H9 (cell line): ENCODE results near the gene RYR3. TPM values are rescaled to one million over a fixed set of nuclear protein-coding genes. Genes with fewer than 3 reads are reported as not detected.

Experiments used
- DNase-seq: peaks from one replicate; pipeline ENCODE4 v3.0.0-alpha.2; 2017
- H2AFZ ChIP-seq: one replicate; pipeline ENCODE4 v1.6.1; 2013; ENCODE audit warnings: mild to moderate bottlenecking, low read length, control low read depth, moderate library complexity
- H2AK5ac ChIP-seq: 2 replicates; pipeline ENCODE4 v1.6.1; 2013; ENCODE audit warnings: low read length, control low read depth, mixed read lengths; ENCODE audit not compliant: insufficient read length
- H2BK120ac ChIP-seq: one replicate; pipeline ENCODE4 v1.6.1; 2013; ENCODE audit warnings: low read depth, mild to moderate bottlenecking, low read length, control low read depth, inconsistent platforms; ENCODE audit not compliant: poor library complexity, severe bottlenecking
- H2BK12ac ChIP-seq: 2 replicates; pipeline ENCODE4 v1.6.1; 2013; ENCODE audit warnings: low read length, control low read depth, mixed read lengths, low read depth; ENCODE audit not compliant: insufficient read length
- H2BK15ac ChIP-seq: 2 replicates; pipeline ENCODE4 v1.6.1; 2013; ENCODE audit warnings: low read depth, low read length, control low read depth
- H2BK20ac ChIP-seq: one replicate; pipeline ENCODE4 v1.6.1; 2013; ENCODE audit warnings: low read depth, mild to moderate bottlenecking, low read length, control low read depth, inconsistent platforms; ENCODE audit not compliant: poor library complexity, severe bottlenecking
- H2BK5ac ChIP-seq: 2 replicates; pipeline ENCODE4 v1.6.1; 2013; ENCODE audit warnings: low read length, control low read depth, mixed read lengths; ENCODE audit not compliant: insufficient read length
- H3K14ac ChIP-seq: 2 replicates; pipeline ENCODE4 v1.6.1; 2013; ENCODE audit warnings: low read length, control low read depth; ENCODE audit not compliant: insufficient read depth
- H3K18ac ChIP-seq: 2 replicates; pipeline ENCODE4 v1.6.1; 2013; ENCODE audit warnings: low read depth, mild to moderate bottlenecking, mixed read lengths, low read length, control low read depth; ENCODE audit not compliant: insufficient read length
- H3K23ac ChIP-seq: 2 replicates; pipeline ENCODE4 v1.6.1; 2013; ENCODE audit warnings: low read length, control low read depth, mixed read lengths, low read depth; ENCODE audit not compliant: insufficient read length
- H3K23me2 ChIP-seq: 2 replicates; pipeline ENCODE4 v1.6.1; 2013; ENCODE audit warnings: low read depth, mild to moderate bottlenecking, mixed read lengths, low read length, control low read depth; ENCODE audit not compliant: insufficient read length, poor library complexity, severe bottlenecking
- H3K27ac ChIP-seq: 2 replicates; pipeline ENCODE4 v1.5.1; 2013; ENCODE audit warnings: low read length, control low read depth, mixed read lengths, low read depth; ENCODE audit not compliant: insufficient read length
- H3K27me3 ChIP-seq: 2 replicates; pipeline ENCODE4 v1.6.1; 2013; ENCODE audit warnings: low read length, control low read depth, inconsistent platforms; ENCODE audit not compliant: insufficient read depth
- H3K4ac ChIP-seq: 2 replicates; pipeline ENCODE4 v1.6.1; 2013; ENCODE audit warnings: low read depth, mild to moderate bottlenecking, control low read depth, inconsistent platforms, low read length, moderate library complexity
- H3K4me1 ChIP-seq: 2 replicates; pipeline ENCODE4 v1.6.1; 2013; ENCODE audit warnings: low read length, control low read depth, inconsistent platforms; ENCODE audit not compliant: insufficient read depth
- H3K4me2 ChIP-seq: 2 replicates; pipeline ENCODE4 v1.6.1; 2013; ENCODE audit warnings: low read length, control low read depth, mixed read lengths; ENCODE audit not compliant: insufficient read length, insufficient read depth
- H3K56ac ChIP-seq: 2 replicates; pipeline ENCODE4 v1.6.1; 2013; ENCODE audit warnings: low read depth, mild to moderate bottlenecking, mixed read lengths, low read length, control low read depth; ENCODE audit not compliant: insufficient read length
- H3K79me1 ChIP-seq: 2 replicates; pipeline ENCODE4 v1.6.1; 2013; ENCODE audit warnings: low read depth, mild to moderate bottlenecking, moderate library complexity, low read length, control low read depth, inconsistent platforms; ENCODE audit not compliant: insufficient read depth, poor library complexity, severe bottlenecking
- H3K79me2 ChIP-seq: 2 replicates; pipeline ENCODE4 v1.6.1; 2013; ENCODE audit warnings: low read length, control low read depth, inconsistent platforms; ENCODE audit not compliant: insufficient read depth
- H3K9ac ChIP-seq: 2 replicates; pipeline ENCODE4 v1.6.1; 2013; ENCODE audit warnings: low read length, control low read depth, mixed read lengths; ENCODE audit not compliant: insufficient read length; ENCODE audit errors: extremely low read depth
- H3K9me3 ChIP-seq: one replicate; pipeline ENCODE4 v1.6.1; 2013; ENCODE audit warnings: low read depth, low read length, inconsistent platforms; ENCODE audit not compliant: control insufficient read depth
- H3T11ph ChIP-seq: one replicate; pipeline ENCODE4 v1.6.1; 2013; ENCODE audit warnings: mild to moderate bottlenecking, low read length, control low read depth, inconsistent platforms
- H4K20me1 ChIP-seq: one replicate; pipeline ENCODE4 v1.6.1; 2013; ENCODE audit not compliant: control insufficient read depth, insufficient read length, insufficient read depth
- H4K5ac ChIP-seq: 2 replicates; pipeline ENCODE4 v1.6.1; 2013; ENCODE audit warnings: low read depth, mild to moderate bottlenecking, mixed read lengths, low read length, control low read depth; ENCODE audit not compliant: insufficient read length
- H4K8ac ChIP-seq: replicated peaks from 2 replicates; pipeline ENCODE4 v1.6.1; 2013; ENCODE audit warnings: low read length, control low read depth, mixed read lengths, low read depth; ENCODE audit not compliant: insufficient read length
- H4K91ac ChIP-seq: 2 replicates; pipeline ENCODE4 v1.6.1; 2013; ENCODE audit warnings: low read depth, mild to moderate bottlenecking, moderate library complexity, mixed read lengths, low read length, control low read depth; ENCODE audit not compliant: insufficient read length
- H3K27ac Mint-ChIP-seq, 3 experiments: 2 replicates in 2 of 3; 3 replicates in 1 of 3; pipeline ENCODE4 v1.8.0; 2020 to 2021; ENCODE audit warnings: mixed read lengths in 3 of 3, mild to moderate bottlenecking in 1 of 3, moderate library complexity in 1 of 3
- H3K27me3 Mint-ChIP-seq: 2 replicates; pipeline ENCODE4 v1.8.0; 2021; ENCODE audit warnings: low read depth, mild to moderate bottlenecking, moderate library complexity, mixed read lengths
- H3K36me3 Mint-ChIP-seq, 3 experiments: 2 replicates in 2 of 3; 3 replicates in 1 of 3; pipeline ENCODE4 v1.8.0; 2020 to 2021; ENCODE audit warnings: low read depth in 3 of 3, mixed read lengths in 3 of 3; ENCODE audit not compliant: insufficient read depth in 1 of 3
- H3K4me1 Mint-ChIP-seq, 2 experiments: 2 replicates each; pipeline ENCODE4 v1.8.0; 2020; ENCODE audit warnings: mixed read lengths in 2 of 2
- H3K4me3 Mint-ChIP-seq, 2 experiments: 2 replicates in 1 of 2; 3 replicates in 1 of 2; pipeline ENCODE4 v1.8.0; 2020 to 2021; ENCODE audit warnings: mild to moderate bottlenecking in 2 of 2, mixed read lengths in 2 of 2, moderate library complexity in 1 of 2
- H3K9me3 Mint-ChIP-seq, 2 experiments: 2 replicates in 1 of 2; 3 replicates in 1 of 2; pipeline ENCODE4 v1.8.0; 2020; ENCODE audit warnings: mild to moderate bottlenecking in 2 of 2, mixed read lengths in 2 of 2, moderate library complexity in 1 of 2
- WGBS: extraction: QIAGEN DNeasy Blood & Tissue Kit; methylation state at CpG from one replicate; pipeline ENCODE4 v1.1.7; 2013; ENCODE audit warnings: missing lambda C conversion rate, low lambda C conversion rate, mixed read lengths; ENCODE audit not compliant: insufficient read length; ENCODE audit errors: extremely low coverage; 5-methylcytosine and 5-hydroxymethylcytosine counted together
- total RNA-seq: library from RNA; stranded (reverse); gene quantifications from 2 replicates; pipeline ENCODE4 v1.2.1, GENCODE V29; 2021
- TF ChIP-seq, protein P1 (sequence below): fragments of 200-600 bp; sonication (generic); conservative IDR thresholded peaks from 3 replicates; pipeline ENCODE4 v1.8.0; 2021; ENCODE audit warnings: antibody characterized with exemption, mild to moderate bottlenecking

Gene RYR3
- total RNA-seq, 1 experiment from 2014 or later = 0.85 TPM

DNA sequence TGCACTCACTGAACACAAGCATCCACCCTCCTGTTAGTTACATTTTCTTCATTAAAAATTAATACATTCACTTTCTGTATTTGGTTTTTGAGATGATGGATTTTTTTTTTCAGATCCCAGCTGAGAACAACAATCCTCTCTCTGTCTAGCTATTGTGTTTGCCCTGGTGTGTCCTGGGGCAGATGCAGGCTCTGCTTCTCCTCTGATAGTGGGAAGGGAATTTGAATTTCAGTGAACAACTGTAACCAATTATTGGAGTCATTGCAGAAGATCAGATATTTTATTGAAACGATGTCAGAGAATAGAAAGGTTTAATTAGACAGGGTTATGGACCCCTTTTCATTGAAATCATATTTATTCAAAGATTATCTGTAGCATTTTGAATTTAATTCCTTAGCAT is 33.1 kb upstream of the RYR3 start:
- Mint-ChIP-seq H3K4me1 (peaks cover 21 to 27% of the 10 kb centered on the region in 2 experiments), H3K27ac (no peak overlapping the region), H3K36me3 (no peaks in the 10 kb centered on the region; a peak in 1 of 7 replicates), H3K9me3 (peaks cover 5% of the 10 kb centered on the region in 2 experiments), H3K4me3 (no peak overlapping the region), H3K27me3 (no peaks in the 10 kb centered on the region)
- no peak overlapping the region for H2AFZ ChIP-seq
- no peak overlapping the region for H2BK20ac ChIP-seq
- H3K79me1 ChIP-seq = no peaks in the 10 kb centered on the region
- H3K4me2 ChIP-seq = no peak overlapping the region
- no peak overlapping the region for H3K27ac ChIP-seq
- H2BK120ac ChIP-seq = no peak overlapping the region
- no peaks in the 10 kb centered on the region for H4K20me1 ChIP-seq
- H3T11ph ChIP-seq = no peak overlapping the region
- H3K4me1 ChIP-seq = peaks cover 5% of the 10 kb centered on the region
- no peak overlapping the region for H4K91ac ChIP-seq
- H3K14ac ChIP-seq = no peak overlapping the region
- no peaks in the 10 kb centered on the region for H3K9me3 ChIP-seq
- no CpG with 5 or more reads among the region's 1 CpG for WGBS
- no peak overlapping the region for H2BK15ac ChIP-seq
- no peak overlapping the region for H3K18ac ChIP-seq
- H2AK5ac ChIP-seq = no peak overlapping the region
- H4K5ac ChIP-seq = no peak overlapping the region
- no peak overlapping the region for H3K9ac ChIP-seq
- H4K8ac ChIP-seq = no peak overlapping the region
- no peaks in the 10 kb centered on the region for H3K23me2 ChIP-seq
- no peak overlapping the region for H2BK12ac ChIP-seq
- no peak overlapping the region for H3K56ac ChIP-seq
- no peak overlapping the region for H3K23ac ChIP-seq
- TF ChIP-seq, protein P1, sequence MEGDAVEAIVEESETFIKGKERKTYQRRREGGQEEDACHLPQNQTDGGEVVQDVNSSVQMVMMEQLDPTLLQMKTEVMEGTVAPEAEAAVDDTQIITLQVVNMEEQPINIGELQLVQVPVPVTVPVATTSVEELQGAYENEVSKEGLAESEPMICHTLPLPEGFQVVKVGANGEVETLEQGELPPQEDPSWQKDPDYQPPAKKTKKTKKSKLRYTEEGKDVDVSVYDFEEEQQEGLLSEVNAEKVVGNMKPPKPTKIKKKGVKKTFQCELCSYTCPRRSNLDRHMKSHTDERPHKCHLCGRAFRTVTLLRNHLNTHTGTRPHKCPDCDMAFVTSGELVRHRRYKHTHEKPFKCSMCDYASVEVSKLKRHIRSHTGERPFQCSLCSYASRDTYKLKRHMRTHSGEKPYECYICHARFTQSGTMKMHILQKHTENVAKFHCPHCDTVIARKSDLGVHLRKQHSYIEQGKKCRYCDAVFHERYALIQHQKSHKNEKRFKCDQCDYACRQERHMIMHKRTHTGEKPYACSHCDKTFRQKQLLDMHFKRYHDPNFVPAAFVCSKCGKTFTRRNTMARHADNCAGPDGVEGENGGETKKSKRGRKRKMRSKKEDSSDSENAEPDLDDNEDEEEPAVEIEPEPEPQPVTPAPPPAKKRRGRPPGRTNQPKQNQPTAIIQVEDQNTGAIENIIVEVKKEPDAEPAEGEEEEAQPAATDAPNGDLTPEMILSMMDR = no peak
- no peak overlapping the region for H2BK5ac ChIP-seq
- H3K27me3 ChIP-seq = no peaks in the 10 kb centered on the region
- no peaks in the 10 kb centered on the region for H3K79me2 ChIP-seq
- no peak overlapping the region for H3K4ac ChIP-seq
- no peak for DNase-seq
